ENCODE data around the gene DNAJC18.
"Not testable (repeated sequence)": the region's sequence is repeated elsewhere in the genome, so short reads cannot be mapped to it uniquely, and the experiment has no call there.

DNA sequence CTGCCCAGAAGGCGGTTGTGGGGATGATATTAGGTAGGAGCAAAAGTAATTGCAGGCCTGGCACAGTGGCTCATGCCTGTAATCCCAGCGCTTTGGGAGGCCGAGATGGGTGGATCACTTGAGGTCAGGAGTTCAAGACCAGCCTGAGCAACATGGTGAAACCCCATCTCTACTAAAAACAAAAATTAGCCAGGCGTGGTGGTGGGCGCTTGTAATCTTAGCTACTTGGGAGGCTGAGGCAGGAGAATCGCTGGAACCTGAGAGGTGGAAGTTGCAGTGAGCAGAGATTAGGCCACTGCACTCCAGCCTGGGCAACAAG, 43.5 kb upstream of the DNAJC18 start:
- TF ChIP-seq, protein P1, sequence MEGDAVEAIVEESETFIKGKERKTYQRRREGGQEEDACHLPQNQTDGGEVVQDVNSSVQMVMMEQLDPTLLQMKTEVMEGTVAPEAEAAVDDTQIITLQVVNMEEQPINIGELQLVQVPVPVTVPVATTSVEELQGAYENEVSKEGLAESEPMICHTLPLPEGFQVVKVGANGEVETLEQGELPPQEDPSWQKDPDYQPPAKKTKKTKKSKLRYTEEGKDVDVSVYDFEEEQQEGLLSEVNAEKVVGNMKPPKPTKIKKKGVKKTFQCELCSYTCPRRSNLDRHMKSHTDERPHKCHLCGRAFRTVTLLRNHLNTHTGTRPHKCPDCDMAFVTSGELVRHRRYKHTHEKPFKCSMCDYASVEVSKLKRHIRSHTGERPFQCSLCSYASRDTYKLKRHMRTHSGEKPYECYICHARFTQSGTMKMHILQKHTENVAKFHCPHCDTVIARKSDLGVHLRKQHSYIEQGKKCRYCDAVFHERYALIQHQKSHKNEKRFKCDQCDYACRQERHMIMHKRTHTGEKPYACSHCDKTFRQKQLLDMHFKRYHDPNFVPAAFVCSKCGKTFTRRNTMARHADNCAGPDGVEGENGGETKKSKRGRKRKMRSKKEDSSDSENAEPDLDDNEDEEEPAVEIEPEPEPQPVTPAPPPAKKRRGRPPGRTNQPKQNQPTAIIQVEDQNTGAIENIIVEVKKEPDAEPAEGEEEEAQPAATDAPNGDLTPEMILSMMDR (IDR thresholded peaks at IDR 0.05; ENCODE audit: low read depth, low read length), result not testable (repeated sequence)
- not testable (repeated sequence) for TF ChIP-seq POLR2A (IDR thresholded peaks at IDR 0.05; ENCODE audit: extremely low read depth, insufficient read length); MYC (IDR thresholded peaks at IDR 0.05; ENCODE audit: low read depth, low read length)
- TF ChIP-seq, protein P2, sequence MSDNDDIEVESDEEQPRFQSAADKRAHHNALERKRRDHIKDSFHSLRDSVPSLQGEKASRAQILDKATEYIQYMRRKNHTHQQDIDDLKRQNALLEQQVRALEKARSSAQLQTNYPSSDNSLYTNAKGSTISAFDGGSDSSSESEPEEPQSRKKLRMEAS (IDR thresholded peaks at IDR 0.05; ENCODE audit: low read depth, low read length), result not testable (repeated sequence)
